Right cardiac atrium (tissue), 5 donors: Measurements from ENCODE around the gene RAB34. TPM values are rescaled to one million over a fixed set of nuclear protein-coding genes. Genes with fewer than 3 reads are reported as not detected.

Experiments
- ATAC-seq, 2 donors: fragments of 200-7000 bp; cut with Tn5 transposase; one replicate each; pipeline versions ENCODE4 v1.8.0 to v1.9.1; 2020; ENCODE audit warnings: moderate library complexity in 2 of 2, mild to moderate bottlenecking in 1 of 2
- DNase-seq, 3 donors: peaks; one replicate each; pipeline ENCODE4 v3.0.0-alpha.2; 2020
- H3K27ac ChIP-seq: one replicate; pipeline ENCODE4 v1.5.1; 2013; ENCODE audit warnings: mild to moderate bottlenecking, low read length, control low read depth, moderate library complexity
- H3K27me3 ChIP-seq: one replicate; pipeline ENCODE4 v1.6.1; 2013; ENCODE audit not compliant: control insufficient read depth, insufficient read depth
- H3K4me1 ChIP-seq: one replicate; pipeline ENCODE4 v1.6.1; 2013; ENCODE audit warnings: low read length; ENCODE audit not compliant: control insufficient read depth, insufficient read depth
- H3K4me3 ChIP-seq: one replicate; pipeline ENCODE4 v1.5.1; 2013; ENCODE audit warnings: low read length, control low read depth
- H3K9me3 ChIP-seq: one replicate; pipeline ENCODE4 v1.6.1; 2013; ENCODE audit warnings: low read length; ENCODE audit not compliant: control insufficient read depth
- WGBS: extraction: QIAGEN DNeasy Blood & Tissue Kit; methylation state at CpG from one replicate; pipeline ENCODE4 v1.1.7; 2013; 5-methylcytosine and 5-hydroxymethylcytosine counted together
- intact Hi-C, 4 donors: fragments of 100-400 bp; cut with DNase I; formaldehyde crosslinking; loops; one replicate each; pipeline versions ENCODE4 v1.11.0 to v1.14.0; 2022 to 2023
- polyA plus RNA-seq: library from polyadenylated mRNA; stranded (reverse); fragments of 200-250 nt; gene quantifications from one replicate; pipeline ENCODE4 v1.2.3, GENCODE V29; 2013
- total RNA-seq, 4 donors: library from RNA; stranded (reverse); fragmentation: NEBNext Ultra II Directional; extraction: Animal tissue kit (Norgen Biotek cat#: 25700); gene quantifications; one replicate each; pipeline ENCODE4 v1.2.1, GENCODE V29; 2021
- donor health status: healthy with polysubstance abuse.
- donor health status: DM: no; HTN: yes; CAD: no.
- donor health status: DM: no; HTN: no; CAD: no.
- donor health status: DM: no; HTN: yes; CAD: no; lungs with severe emphysema.
- donor health status: DM: yes; HTN: yes; CAD: no.

The RAB34 gene
- total and polyA plus RNA-seq, 5 donors, result 56.9 to 62.2 (median 58.7) TPM

DNA sequence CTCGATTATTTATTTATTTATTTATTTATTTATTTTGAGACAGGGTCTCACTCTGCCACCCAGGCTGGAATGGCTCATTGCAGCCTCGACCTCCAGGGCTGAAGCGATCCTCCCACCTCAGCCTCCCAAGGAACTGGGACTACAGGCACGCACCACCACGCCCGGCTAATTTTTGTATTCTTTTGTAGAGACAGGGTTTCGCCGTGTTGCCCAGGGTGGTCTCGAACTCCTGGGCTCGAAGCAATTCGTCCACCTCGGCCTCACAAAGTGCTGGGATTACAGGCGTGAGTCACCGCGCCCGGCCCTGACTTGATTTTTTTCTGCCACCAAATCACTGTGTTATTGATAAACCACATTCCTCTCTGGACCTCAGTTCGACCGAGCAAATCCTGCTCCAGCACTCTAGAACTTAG, 1.4 kb upstream of the RAB34 start:
- WGBS, result 31% methylated on average over 18 of the region's 18 CpGs
- ATAC-seq, result no peak
- H3K27me3 ChIP-seq, result no peaks in the 10 kb centered on the region
- intact Hi-C loops, result no loop called here
- DNase-seq, result no peak
- H3K27ac ChIP-seq, result peak overlapping the region; percentile 56
- peaks cover 2% of the 10 kb centered on the region for H3K4me1 ChIP-seq
- no peaks in the 10 kb centered on the region for H3K9me3 ChIP-seq
- H3K4me3 ChIP-seq, result peak overlapping the region; percentile 75

DNA sequence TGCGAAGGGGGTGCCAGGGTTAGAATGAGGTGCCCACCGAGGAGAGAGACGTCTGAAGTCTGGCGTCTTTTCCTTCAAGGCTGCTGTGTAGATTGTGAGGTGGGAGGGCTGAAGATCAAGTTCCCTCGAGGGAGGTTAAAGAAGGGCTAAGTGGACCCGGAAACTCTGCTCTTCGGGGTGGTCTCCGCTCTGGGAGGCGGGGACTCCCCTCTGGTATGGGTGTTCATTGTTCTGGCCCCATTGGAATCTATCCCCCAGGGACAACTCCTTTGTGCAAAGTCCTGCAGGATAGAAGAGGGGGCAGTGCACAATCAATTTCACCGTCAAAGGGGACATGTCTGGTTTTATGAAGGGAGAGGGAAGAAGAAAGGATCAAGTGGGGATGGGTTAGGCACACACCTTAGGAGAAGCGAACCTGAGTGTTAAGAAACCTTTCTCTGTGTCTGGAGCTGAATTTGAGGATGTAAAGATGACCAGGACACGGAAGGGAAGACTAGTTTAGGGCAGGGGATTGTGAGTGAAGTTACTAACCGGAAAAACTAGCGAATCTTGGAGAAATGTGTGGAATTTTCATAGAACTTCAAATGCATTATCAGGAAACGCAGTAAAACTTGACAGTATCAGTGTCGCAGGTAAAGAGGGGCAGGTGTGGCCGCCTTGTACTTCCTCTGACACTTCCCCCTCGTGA, 809 bp upstream of the RAB34 start:
- DNase-seq, result no peak
- 40% methylated on average over 18 of the region's 18 CpGs for WGBS
- ATAC-seq, result no peak
- Histone ChIP-seq H3K9me3 (no peaks in the 10 kb centered on the region), H3K4me1 (peaks cover 2% of the 10 kb centered on the region), H3K4me3 (no peak overlapping the region), H3K27me3 (no peaks in the 10 kb centered on the region), H3K27ac (peak overlapping the region; percentile 88)
- intact Hi-C loops, result no loop called here

DNA sequence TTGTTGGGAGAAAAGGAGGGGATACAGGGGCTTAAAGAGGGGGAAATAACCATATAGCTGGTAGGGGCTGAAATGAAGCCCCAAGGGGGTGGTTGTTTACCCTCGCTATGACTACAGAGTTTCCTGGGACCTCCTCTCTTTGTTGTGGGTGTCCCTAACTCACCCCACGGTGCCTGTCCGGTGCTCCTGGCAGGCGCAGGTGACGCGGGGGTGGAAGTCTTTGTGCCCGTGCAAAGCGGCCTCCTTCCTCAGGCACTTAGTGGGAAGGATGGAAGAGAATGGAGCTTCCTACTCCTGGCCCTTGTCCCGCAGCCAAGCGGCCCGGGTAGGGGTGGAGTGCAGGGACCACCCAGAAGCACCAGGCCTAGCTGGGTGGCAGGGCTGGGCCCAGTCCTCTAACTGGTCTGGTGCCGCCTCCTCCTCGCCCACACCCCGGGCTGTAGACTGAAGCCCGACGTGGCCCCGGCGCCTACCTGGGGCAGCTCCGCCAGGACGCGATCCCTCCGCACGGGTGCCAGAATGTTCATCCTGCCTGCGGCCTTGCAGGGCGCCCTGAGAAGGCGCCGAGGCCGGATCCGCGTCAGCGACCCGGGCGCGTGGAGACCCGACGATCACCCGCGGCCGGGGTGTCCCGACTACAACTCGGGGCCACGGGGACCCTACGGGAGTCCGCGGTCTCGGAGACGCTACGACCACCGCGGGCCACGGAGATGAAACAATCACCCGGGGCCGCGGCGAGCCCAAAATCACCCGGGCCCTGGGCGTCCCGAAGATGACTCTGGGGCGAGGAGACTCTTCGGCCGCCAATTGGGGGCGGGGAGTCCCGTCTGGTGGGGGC, 709 bp downstream of the RAB34 start:
- peak overlapping the region; percentile 61 for H3K4me3 ChIP-seq
- peaks cover 7% of the 10 kb centered on the region for H3K4me1 ChIP-seq
- intact Hi-C loops, result no loop called here
- no peaks in the 10 kb centered on the region for H3K9me3 ChIP-seq
- H3K27ac ChIP-seq, result peak overlapping the region; percentile 88
- ATAC-seq, result peak; percentile 0 to 2
- no peaks in the 10 kb centered on the region for H3K27me3 ChIP-seq
- peak; percentile 52 to 80 (median 78) for DNase-seq
- WGBS, result 6% methylated on average over 63 of the region's 63 CpGs

DNA sequence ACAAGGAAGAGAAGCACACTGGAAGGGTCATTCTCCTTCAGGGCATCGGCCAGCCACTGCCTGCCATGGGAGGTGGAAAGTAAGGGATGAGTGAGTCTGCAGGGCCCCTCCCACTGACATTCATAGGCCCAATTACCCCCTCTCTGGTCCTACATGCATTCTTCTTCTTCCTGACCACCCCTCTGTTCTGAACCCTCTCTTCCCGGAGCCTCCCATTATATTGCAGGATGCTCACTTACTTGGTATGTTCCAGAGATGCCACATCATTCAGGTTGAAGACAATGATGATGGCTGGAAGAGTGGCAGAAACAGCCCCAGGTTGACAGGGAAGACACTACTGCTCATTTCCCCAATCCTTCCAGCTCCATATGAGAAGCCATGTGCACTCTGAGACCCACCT, 2.5 kb downstream of the RAB34 start:
- 90% methylated on average over 2 of the region's 2 CpGs for WGBS
- ATAC-seq (no peak), DNase-seq (no peak)
- Histone ChIP-seq H3K4me3 (no peak overlapping the region), H3K9me3 (no peaks in the 10 kb centered on the region), H3K27me3 (no peaks in the 10 kb centered on the region), H3K27ac (no peak overlapping the region), H3K4me1 (peaks cover 5% of the 10 kb centered on the region)
- intact Hi-C loops, result no loop called here

DNA sequence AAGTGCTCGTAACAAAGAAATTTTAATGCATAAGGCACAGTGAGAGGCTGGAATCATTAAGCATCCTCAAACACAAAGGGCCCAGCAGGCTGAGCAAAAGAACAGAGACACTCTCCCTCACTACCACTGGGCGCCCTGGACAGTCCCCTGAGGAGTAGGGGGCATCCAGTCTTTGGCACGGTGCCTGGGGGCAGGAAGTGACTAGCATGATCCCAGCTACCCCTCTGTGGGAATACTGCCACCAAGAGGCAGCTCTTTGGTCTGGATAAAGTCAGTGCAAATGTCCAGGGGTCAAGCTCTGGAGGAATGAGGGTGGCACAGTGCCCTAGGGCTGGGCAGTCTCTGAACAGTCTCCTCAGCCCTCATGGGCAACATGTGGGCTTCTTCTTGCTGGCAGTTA, 3.4 kb downstream of the RAB34 start:
- Histone ChIP-seq H3K4me3 (no peak overlapping the region), H3K9me3 (no peaks in the 10 kb centered on the region), H3K27ac (no peak overlapping the region), H3K4me1 (peaks cover 8% of the 10 kb centered on the region), H3K27me3 (no peaks in the 10 kb centered on the region)
- intact Hi-C loops, result no loop called here
- ATAC-seq (no peak), DNase-seq (peak in 2 of 3 donors; percentile 21 to 61)
- WGBS, result 88% methylated on average over 3 of the region's 3 CpGs

DNA sequence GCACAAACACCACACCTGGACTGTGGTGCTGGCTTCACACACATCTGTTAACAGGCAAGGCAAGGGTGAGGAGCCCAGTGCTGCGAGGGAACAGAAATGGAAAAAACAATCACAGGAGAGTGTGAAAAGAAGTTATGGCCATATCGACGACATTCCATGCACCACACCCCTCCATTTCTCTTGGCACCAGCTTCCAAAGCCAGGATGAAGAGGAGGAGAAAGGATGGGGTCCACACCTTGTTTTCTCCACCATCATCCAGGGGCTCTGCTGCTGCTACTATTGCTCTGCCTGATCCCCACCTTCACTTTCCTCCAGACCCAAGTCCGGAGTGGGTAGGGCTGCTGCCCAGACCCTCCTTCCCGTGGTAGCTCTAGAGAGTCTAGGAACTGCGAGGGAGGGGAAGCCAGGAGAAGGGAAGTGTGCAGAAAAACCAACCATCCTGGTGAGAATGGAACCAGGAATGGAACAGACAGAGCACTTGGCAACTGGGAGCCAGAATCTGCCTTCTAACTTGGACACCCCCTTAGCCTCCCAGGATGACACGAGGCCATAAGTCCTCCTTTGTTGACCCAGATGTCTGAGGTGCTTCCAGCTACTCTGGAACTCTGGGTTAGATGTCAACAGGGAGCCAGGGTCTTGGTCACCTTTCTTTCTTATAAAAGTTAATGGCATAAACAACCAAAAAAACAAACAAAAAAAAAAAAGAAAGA, 4.8 kb downstream of the RAB34 start:
- peaks cover 8% of the 10 kb centered on the region for H3K4me1 ChIP-seq
- peak in 1 of 3 donors; percentile 38 for DNase-seq
- 71% methylated on average over 7 of the region's 7 CpGs for WGBS
- intact Hi-C loops, result no loop called here
- no peaks in the 10 kb centered on the region for H3K27me3 ChIP-seq
- H3K4me3 ChIP-seq, result no peak overlapping the region
- H3K9me3 ChIP-seq, result no peaks in the 10 kb centered on the region
- H3K27ac ChIP-seq, result no peak overlapping the region
- no peak for ATAC-seq

DNA sequence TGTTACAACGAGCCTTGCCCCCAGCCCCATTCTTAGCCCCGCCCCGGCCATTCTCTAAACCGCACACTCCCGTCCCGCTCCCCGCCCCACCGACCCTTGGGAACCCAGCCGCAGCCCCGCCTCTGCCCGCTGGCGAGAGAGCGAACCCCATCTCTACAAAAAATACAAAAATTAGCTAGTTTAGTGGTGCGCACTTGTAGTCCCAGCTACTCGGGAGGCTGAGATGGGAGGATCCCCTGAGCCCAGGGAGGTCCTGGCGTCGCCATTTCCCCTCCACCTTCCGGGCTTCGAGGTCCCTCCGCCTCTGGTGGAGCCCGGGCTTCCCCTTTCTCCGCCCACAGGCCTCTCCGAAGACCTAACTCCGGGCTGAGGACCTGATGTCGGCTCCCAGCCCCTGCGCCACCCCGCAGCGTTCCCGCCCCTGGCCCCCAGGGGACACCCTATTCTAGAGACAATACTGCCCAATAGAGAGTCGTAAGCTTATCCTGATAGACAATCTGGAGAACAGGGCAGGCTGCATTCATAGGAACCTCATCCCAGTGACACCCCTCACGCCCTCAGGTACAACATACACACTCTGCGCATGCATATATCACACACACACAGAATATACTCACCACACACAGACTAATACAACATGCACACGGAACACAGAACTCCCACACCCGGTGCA, 5.5 kb downstream of the RAB34 start:
- DNase-seq, result peak; percentile 63 to 85 (median 85)
- intact Hi-C loops, result no loop called here
- Histone ChIP-seq H3K4me1 (peaks cover 8% of the 10 kb centered on the region), H3K4me3 (peak overlapping the region; percentile 37), H3K27me3 (no peaks in the 10 kb centered on the region), H3K27ac (peak overlapping the region; percentile 57), H3K9me3 (no peaks in the 10 kb centered on the region)
- ATAC-seq, result peak; percentile 4 to 23
- WGBS, result 26% methylated on average over 34 of the region's 34 CpGs

DNA sequence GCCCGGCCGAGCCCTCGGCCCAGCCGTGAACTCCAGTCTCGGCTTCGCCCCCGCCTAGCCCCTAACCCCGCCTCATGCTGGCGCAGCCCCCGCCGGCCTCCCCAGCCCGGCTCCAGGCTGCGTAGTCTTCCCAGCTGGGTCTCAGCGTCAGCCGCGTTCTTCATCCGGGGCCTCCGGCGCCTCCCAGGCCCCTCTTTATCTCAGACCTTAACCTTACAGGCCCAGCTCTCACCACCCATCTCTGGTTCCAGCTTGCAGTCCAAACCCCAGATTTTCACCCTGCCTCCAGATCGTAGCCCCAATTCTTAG, 6.0 kb downstream of the RAB34 start, which contains the start of gene PROCA1:
Gene PROCA1 (minus strand): TSS at position 166 of the 309 bp plus-strand sequence. CDS start 228 bp downstream, outside the sequence.
- intact Hi-C loops, result no loop called here
- DNase-seq (no peak), ATAC-seq (peak; percentile 32 to 49)
- peak within 1 kb of the TSS; percentile 94 for H3K27ac ChIP-seq
- H3K4me1 ChIP-seq, result peaks cover 8% of the 10 kb centered on the region
- no peaks in the 10 kb centered on the region for H3K27me3 ChIP-seq
- WGBS, result under 1% methylated on average over 20 of the region's 20 CpGs
- H3K9me3 ChIP-seq, result no peaks in the 10 kb centered on the region
- peak within 1 kb of the TSS; percentile 37 for H3K4me3 ChIP-seq

DNA sequence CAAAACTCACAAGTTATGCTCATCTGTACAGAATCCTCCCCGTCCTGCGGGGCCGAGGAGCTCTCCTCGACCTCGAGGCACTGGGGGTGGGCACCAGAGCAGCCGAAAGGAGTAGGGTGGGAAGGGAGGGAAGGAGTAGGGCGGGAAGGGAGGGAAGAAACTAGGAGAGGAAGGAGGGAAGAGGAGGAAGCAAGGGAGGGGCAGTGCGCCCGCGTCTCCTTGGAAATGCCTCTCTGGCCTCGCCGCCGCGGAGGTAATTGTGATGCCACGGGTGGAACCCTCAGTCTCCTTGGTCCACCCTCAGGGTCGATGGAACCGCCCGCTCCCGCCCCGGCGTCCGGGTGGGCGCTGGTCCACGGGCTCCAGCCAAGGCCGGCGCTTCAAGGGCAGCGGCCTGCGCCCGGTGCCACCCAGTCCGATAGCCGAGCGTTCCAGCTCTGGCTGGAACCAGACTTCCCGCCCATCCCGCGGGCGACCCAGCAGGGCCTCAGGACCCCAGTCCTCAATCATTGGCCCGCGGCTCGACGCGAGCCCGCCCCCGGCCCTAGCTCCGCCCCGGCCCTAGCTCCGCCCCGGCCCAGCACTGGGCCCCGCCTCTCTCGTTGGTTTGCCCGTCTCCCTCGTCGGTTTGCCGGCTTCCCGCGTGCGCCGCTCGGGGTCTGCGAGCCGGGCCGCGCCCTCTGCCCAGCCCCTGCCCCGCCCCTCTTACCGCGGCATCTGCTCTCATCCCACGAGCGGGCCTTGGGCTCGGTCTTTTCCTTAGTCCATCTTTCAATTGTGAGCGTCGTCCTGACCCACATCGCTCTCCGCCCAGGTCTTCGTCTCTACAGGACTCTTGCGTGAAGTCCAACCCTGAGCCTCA, 6.6 kb downstream of the RAB34 start:
- DNase-seq (peak; percentile 91 to 96 (median 96)), ATAC-seq (peak; percentile 94 to 97)
- Histone ChIP-seq H3K4me3 (peak overlapping the region; percentile 37), H3K9me3 (no peaks in the 10 kb centered on the region), H3K4me1 (peaks cover 8% of the 10 kb centered on the region), H3K27ac (peak overlapping the region; percentile 94), H3K27me3 (no peaks in the 10 kb centered on the region)
- intact Hi-C loops, result no loop called here
- 2% methylated on average over 73 of the region's 74 CpGs for WGBS

DNA sequence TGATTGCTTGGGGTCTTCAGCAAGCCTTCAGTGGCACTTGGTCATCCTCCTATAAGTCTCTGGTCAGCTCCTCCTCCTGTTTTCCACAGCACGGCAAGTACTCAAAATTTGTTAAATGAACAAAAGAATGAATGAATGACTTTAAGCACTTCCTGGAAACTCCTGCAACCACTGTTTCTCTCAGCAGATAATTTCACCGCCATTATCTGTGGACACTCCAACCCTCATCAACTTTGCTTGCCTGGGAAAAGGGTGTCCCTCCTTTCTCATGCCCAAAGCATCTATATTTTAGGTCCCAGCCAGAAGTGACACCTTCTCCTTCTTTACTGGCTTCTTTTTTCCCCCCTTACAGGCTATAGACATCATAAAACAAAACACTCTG, 10.3 kb downstream of the RAB34 start:
- intact Hi-C loops, result no loop called here
- ATAC-seq, result no peak

More for the DNA sequence above, 10.3 kb downstream of the RAB34 start:
- Histone ChIP-seq H3K27me3 (no peaks in the 10 kb centered on the region), H3K9me3 (no peaks in the 10 kb centered on the region), H3K4me1 (peaks cover 5% of the 10 kb centered on the region), H3K4me3 (no peak overlapping the region), H3K27ac (no peak overlapping the region)
- no peak for DNase-seq
- 70% methylated on average over 2 of the region's 2 CpGs for WGBS
